ENCODE data around the gene GBX1.
A peak's percentile ranks its signal among the peaks of the same experiment; 100 is the strongest.

The GBX1 gene

GRCh38 chr7:151110941-151111645, 56.4 kb downstream of the GBX1 start:
- no peak for DNase-seq

GRCh38 chr7:151110236-151110940, 57.1 kb downstream of the GBX1 start:
- DNase-seq: peak; percentile 24

- DNase-seq: no peak
Observed at GRCh38 chr7:151109094-151110048, 58.1 kb downstream of the GBX1 start.

GRCh38 chr7:151107882-151108281, 59.6 kb downstream of the GBX1 start:
- DNase-seq: no peak

GRCh38 chr7:151104411-151105235, 62.9 kb downstream of the GBX1 start:
- no peak for DNase-seq

GRCh38 chr7:151103973-151104372, 63.5 kb downstream of the GBX1 start:
- DNase-seq: no peak

GRCh38 chr7:151102991-151103390, 64.5 kb downstream of the GBX1 start:
- DNase-seq: no peak

- no peak for DNase-seq
Observed at GRCh38 chr7:151101621-151102396, 65.7 kb downstream of the GBX1 start.

GRCh38 chr7:151100921-151101320, 66.6 kb downstream of the GBX1 start:
- no peak for DNase-seq

GRCh38 chr7:151099486-151100211, 67.8 kb downstream of the GBX1 start:
- DNase-seq: no peak

Data from DMS 273 treated with DMSO at 0.1 percent for 48 hours (cell line).